Measurements from ENCODE around the gene GPBP1L1. TPM values are rescaled to one million over a fixed set of nuclear protein-coding genes. Genes with fewer than 3 reads are reported as not detected.

The GPBP1L1 gene
- polyA plus RNA-seq, 1 of the 3 experiments (the other 2 are of a cell fraction), result 28.5 TPM

DNA sequence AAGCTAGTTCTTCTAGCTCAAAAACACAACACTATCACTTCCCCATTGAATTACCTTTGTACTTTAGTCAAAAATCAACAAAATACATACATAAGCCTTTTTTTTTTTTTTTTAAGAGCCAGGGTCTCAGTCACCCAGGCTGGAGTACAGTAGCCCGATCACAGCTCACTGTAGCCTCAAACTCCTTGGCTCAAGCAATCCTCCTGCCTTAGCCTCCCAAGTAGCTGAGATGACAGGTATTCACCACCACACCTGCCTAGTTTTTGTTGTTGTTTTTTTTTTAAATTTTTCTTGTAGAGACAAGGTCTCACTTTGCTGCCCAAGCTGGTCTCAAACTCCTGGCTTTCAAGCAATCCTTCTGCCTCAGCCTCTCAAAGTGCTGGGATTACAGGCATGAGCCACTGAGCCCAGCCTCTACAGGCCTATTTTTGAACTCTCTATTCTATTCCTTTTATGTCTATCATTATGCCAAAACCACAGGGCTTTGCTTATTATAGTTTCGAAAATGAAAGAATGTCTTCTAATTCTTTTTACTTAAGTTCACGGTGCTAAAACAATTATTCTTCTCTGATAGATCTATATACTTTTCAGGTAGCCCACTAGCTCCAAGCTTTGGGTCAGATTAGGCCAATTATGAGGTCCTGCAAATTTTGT lies 29.6 kb downstream of the GPBP1L1 start:
- Histone ChIP-seq H2AFZ (ENCODE audit: low read depth) (no peak overlapping the region), H3K4me2 (no peak overlapping the region), H4K20me1 (ENCODE audit: insufficient read depth) (peaks cover 18% of the 10 kb centered on the region), H3K4me1 (ENCODE audit: control insufficient read depth in 1 of 2, insufficient read depth in 2 of 2, low read depth in 1 of 2, low read length in 1 of 2) (no peaks in the 10 kb centered on the region), H3F3A (replicated peaks; ENCODE audit: insufficient read depth) (peaks cover 13% of the 10 kb centered on the region), H3K9ac (no peak overlapping the region), H3K27ac (ENCODE audit: low read depth in 2 of 2, low read length in 1 of 2) (no peak overlapping the region), H3K27me3 (ENCODE audit: insufficient read depth) (no peaks in the 10 kb centered on the region), H3K79me2 (ENCODE audit: insufficient read depth) (peaks cover 53% of the 10 kb centered on the region), H3K9me2 (no peaks in the 10 kb centered on the region), H3K9me3 (no peaks in the 10 kb centered on the region), H3K36me3 (replicated peaks in 1 of 2; ENCODE audit: control insufficient read depth in 1 of 2, insufficient read depth in 2 of 2, low read length in 1 of 2) (peaks cover 53 to 93% of the 10 kb centered on the region in 2 experiments), H3K4me3 (ENCODE audit: low read depth in 2 of 2, low read length in 1 of 2) (no peak overlapping the region)
- no peak for DNase-seq
- TF ChIP-seq GATA2 (CRISPR knock-in tag; IDR thresholded peaks at IDR 0.05) (no peak), RCOR1 (IDR thresholded peaks at IDR 0.05; ENCODE audit: low read length) (no peak), RAD21 (IDR thresholded peaks at IDR 0.05; ENCODE audit: low read length) (no peak)
- TF ChIP-seq, protein P1, sequence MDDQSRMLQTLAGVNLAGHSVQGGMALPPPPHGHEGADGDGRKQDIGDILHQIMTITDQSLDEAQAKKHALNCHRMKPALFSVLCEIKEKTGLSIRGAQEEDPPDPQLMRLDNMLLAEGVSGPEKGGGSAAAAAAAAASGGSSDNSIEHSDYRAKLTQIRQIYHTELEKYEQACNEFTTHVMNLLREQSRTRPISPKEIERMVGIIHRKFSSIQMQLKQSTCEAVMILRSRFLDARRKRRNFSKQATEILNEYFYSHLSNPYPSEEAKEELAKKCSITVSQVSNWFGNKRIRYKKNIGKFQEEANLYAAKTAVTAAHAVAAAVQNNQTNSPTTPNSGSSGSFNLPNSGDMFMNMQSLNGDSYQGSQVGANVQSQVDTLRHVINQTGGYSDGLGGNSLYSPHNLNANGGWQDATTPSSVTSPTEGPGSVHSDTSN (IDR thresholded peaks at IDR 0.05), result no peak
- CTCF ChIA-PET, result no interaction called here
- POLR2A ChIA-PET, result no interaction called here
- 87% methylated on average over 3 of the region's 3 CpGs for WGBS (ENCODE audit: low lambda C conversion rate)

DNA sequence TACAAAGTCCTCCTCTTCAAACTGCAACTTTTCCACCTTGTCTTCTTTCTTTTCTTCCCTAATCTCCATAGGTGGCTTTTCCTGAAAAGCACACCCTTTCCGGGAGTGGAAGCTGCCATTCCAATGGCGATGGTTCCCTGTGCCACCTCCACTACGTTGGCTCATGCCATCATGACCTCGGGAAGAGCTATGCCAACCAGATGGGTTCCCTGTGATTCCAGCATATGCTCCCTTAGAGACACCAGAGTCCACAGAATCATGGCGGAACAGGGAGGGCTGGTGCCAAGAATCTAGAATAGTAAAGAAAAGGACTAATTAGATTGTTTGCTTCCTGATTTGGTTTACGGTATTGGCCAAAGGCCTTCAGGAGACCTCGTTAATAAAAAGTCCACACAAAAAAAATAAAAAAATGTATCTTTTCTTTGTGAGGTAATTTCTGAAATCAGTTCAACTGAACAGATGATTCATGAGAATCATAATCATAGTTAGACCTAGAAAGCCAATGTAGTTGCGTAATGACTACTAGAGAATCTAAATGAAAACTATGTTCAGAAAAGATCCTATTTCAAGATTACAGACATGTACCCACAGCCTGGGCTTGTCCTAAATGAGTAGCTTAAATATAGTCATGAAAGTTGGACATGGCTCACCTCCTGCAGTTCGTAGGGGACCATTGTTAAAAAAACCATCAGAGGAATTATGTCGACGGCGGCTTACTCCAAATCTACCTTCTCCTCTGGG lies 31.6 kb downstream of the GPBP1L1 start:
- TF ChIP-seq CHD2 (IDR thresholded peaks at IDR 0.05; ENCODE audit: low read length, partially characterized antibody) (no peak), MXI1 (IDR thresholded peaks at IDR 0.05; ENCODE audit: low read depth, low read length) (no peak), GATA2 (CRISPR knock-in tag; IDR thresholded peaks at IDR 0.05) (no peak), MEF2A (IDR thresholded peaks at IDR 0.05; ENCODE audit: borderline replicate concordance, low read depth) (no peak), FOSL2 (IDR thresholded peaks at IDR 0.05; ENCODE audit: borderline replicate concordance, low read depth) (no peak)
- TF ChIP-seq, protein P2, sequence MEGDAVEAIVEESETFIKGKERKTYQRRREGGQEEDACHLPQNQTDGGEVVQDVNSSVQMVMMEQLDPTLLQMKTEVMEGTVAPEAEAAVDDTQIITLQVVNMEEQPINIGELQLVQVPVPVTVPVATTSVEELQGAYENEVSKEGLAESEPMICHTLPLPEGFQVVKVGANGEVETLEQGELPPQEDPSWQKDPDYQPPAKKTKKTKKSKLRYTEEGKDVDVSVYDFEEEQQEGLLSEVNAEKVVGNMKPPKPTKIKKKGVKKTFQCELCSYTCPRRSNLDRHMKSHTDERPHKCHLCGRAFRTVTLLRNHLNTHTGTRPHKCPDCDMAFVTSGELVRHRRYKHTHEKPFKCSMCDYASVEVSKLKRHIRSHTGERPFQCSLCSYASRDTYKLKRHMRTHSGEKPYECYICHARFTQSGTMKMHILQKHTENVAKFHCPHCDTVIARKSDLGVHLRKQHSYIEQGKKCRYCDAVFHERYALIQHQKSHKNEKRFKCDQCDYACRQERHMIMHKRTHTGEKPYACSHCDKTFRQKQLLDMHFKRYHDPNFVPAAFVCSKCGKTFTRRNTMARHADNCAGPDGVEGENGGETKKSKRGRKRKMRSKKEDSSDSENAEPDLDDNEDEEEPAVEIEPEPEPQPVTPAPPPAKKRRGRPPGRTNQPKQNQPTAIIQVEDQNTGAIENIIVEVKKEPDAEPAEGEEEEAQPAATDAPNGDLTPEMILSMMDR (IDR thresholded peaks at IDR 0.05), result no peak
- Histone ChIP-seq H3K9ac (no peak overlapping the region), H3K4me1 (ENCODE audit: control insufficient read depth in 1 of 2, insufficient read depth in 2 of 2, low read depth in 1 of 2, low read length in 1 of 2) (no peaks in the 10 kb centered on the region), H3K4me3 (ENCODE audit: low read depth in 2 of 2, low read length in 1 of 2) (no peak overlapping the region), H3K27ac (ENCODE audit: low read depth in 2 of 2, low read length in 1 of 2) (no peak overlapping the region), H3F3A (replicated peaks; ENCODE audit: insufficient read depth) (peaks cover 9% of the 10 kb centered on the region), H3K9me2 (no peaks in the 10 kb centered on the region), H3K79me2 (ENCODE audit: insufficient read depth) (peaks cover 46% of the 10 kb centered on the region), H3K36me3 (replicated peaks in 1 of 2; ENCODE audit: control insufficient read depth in 1 of 2, insufficient read depth in 2 of 2, low read length in 1 of 2) (peaks cover 68 to 95% of the 10 kb centered on the region in 2 experiments), H4K20me1 (ENCODE audit: insufficient read depth) (no peaks in the 10 kb centered on the region), H3K27me3 (ENCODE audit: insufficient read depth) (no peaks in the 10 kb centered on the region), H3K9me3 (no peaks in the 10 kb centered on the region), H3K4me2 (no peak overlapping the region), H2AFZ (ENCODE audit: low read depth) (no peak overlapping the region)
- DNase-seq, result no peak
- ChIA-PET POLR2A (no interaction called here), CTCF (no interaction called here)
- 94% methylated on average over 12 of the region's 12 CpGs for WGBS (ENCODE audit: low lambda C conversion rate)
